Fibroblast of pulmonary artery (primary cell): Measurements from ENCODE around the gene MTIF3.

Source experiments
- DNase-seq: peaks from one replicate; pipeline ENCODE4 v3.0.0-alpha.2; 2010; ENCODE audit warnings: low read depth
- H3K4me3 ChIP-seq: replicated peaks from 2 replicates; pipeline ENCODE4 v1.5.1; 2011; ENCODE audit warnings: low read depth, mild to moderate bottlenecking, control low read depth, low read length, moderate library complexity
- TF ChIP-seq, protein P1 (sequence below): IDR thresholded peaks from 2 replicates; pipeline ENCODE4 v1.5.1; 2011; ENCODE audit warnings: mild to moderate bottlenecking, control low read depth, low read length, inconsistent platforms; ENCODE audit errors: missing control alignments

Gene MTIF3

DNA sequence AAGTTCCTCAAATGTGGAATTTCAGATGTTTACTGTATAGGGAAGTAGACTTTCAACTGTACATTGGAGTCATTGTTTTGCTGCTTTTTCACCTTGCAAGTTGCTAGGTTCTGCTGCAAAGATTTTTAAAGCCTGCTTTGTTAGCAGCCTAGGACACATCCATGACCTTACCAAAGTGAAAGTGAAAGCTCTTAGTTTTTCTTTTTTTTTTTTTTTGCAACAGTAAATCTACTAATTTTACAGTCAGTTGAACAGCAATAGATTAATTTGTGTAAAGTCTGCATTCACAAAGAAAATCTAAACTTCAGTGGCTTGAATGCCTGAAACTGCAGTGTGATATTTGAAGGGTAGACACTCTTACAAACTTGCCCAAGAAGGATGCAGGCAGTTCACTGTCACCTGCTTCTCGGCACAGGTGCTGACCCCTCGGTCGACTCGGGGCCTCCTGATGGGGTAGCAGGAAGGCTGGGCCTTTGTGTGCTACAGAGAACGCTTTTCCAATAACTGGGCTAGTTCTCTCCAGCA is 5.0 kb upstream of the MTIF3 start:
- peak overlapping the region; percentile 8 for H3K4me3 ChIP-seq
- DNase-seq, result no peak
- TF ChIP-seq, protein P1, sequence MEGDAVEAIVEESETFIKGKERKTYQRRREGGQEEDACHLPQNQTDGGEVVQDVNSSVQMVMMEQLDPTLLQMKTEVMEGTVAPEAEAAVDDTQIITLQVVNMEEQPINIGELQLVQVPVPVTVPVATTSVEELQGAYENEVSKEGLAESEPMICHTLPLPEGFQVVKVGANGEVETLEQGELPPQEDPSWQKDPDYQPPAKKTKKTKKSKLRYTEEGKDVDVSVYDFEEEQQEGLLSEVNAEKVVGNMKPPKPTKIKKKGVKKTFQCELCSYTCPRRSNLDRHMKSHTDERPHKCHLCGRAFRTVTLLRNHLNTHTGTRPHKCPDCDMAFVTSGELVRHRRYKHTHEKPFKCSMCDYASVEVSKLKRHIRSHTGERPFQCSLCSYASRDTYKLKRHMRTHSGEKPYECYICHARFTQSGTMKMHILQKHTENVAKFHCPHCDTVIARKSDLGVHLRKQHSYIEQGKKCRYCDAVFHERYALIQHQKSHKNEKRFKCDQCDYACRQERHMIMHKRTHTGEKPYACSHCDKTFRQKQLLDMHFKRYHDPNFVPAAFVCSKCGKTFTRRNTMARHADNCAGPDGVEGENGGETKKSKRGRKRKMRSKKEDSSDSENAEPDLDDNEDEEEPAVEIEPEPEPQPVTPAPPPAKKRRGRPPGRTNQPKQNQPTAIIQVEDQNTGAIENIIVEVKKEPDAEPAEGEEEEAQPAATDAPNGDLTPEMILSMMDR, result no peak

DNA sequence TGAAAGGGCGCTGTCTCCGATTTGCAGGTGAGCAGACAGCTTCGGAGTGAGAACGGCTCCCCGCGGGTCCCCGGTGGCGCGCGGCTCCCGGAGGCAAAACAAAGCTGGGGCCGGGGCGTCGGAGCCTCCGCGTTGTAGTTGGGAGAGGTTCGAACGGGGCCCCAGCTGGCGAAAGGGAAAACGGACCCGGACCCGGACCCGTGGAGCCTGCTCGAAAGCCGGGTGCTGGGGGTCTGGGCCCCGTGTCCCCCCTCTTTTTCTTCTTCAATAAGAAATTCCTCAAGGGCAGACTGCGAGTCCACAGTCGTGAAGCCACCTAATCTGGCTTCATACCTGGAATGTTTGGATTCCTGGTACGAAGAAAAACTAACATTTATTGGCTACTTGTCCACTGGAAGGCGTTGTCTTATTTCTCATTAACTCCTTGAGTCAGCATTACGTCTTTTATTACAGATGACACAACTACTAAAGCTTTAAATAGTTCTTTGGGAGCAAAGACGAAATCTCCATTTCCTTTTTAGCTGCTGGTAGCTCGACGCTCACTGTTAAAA is 632 bp upstream of the MTIF3 start:
- H3K4me3 ChIP-seq, result peak overlapping the region; percentile 82
- TF ChIP-seq, protein P1, result no peak
- peak; percentile 49 for DNase-seq

DNA sequence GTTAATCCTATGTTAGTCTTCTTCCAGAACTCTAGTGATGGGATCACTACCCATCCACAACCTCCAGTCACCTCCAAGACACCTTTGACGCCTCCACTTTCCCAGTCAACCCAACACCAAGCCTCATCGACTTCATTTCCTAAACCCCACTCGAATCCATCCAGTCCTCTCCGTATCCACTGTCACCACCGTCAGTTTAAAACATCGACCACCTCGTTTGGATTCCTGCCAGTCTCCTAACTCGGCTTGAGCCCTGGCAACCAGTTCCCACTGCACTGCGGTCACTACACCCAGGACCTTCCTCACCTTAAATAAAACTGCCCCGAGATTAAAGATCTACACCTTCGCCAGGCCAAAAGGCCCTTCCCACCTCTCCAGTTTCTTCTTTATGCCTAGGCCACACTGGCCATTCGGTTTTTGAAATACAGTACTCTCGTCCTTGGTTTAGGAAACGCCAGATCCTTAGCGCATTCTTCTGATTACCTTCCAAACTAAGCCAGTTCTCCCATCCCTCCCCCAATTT is 1.2 kb downstream of the MTIF3 start:
- peak overlapping the region; percentile 82 for H3K4me3 ChIP-seq
- TF ChIP-seq, protein P1, result no peak
- no peak for DNase-seq

DNA sequence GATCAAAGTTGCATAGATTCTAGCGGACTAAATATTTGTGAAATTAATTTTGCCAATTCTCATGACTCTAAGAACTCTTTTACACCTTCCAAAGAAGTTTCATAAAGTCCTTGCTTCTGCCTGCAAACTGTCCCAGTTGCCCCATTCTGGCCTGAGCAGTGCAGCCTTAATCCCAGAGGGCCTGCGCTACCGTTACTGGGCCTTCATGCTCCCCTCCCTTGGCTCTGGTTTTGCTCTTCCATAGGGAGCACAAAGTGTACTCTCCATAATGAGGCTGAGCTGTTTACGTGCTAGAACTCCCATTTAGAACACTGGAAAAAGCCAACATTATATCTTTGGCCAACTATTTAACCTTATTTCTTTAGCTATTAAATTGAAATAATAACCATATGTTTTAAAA is 2.1 kb downstream of the MTIF3 start:
- TF ChIP-seq, protein P1, result no peak
- no peak overlapping the region for H3K4me3 ChIP-seq
- DNase-seq, result no peak

DNA sequence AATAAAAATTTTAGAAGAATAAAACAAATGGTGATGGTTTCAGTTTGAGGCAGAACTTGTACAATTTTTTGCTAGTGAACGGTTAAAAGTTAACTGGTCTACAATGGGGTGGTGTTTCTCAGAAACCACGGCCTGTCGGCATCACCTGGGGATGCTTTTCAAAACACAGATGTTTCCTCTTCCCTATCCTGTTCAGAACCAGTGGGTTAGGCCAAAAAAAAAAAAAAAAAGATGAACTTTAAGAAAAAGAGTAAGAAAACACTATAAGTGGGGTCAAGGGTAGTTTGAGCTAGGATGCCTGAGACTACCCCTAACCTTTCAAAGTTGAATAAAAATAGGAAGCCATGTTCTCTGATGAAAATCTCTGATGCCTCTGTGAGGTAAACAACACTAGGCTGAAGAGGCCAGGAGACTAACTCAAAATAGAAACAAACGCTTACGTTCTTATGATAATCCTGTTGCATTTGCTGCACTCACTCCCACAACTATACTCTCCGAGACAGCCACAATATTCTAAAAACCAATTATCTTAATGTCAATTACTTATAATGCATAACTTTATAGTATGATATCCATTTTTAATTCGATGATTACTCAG is 3.3 kb downstream of the MTIF3 start:
- H3K4me3 ChIP-seq, result no peak overlapping the region
- no peak for DNase-seq

DNA sequence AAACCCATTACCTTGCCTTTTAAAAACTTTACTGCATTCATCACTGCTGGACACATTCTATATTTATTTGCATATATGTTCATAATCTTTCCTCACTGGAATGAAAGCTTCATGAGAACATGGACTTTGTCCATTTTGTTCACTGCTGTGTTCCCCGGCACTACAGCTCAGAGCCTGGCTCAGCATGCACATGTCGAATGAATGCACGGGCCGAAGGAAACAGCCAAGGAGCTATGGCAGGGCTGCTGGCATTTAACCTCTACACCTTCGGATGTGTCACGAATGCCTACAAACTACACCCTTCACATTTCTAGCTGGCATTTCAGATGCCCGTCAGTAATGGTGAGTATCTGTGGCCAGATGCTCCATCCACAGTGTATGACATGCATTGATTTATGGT is 7.6 kb downstream of the MTIF3 start:
- no peak for DNase-seq
- TF ChIP-seq, protein P1, result no peak
- H3K4me3 ChIP-seq, result no peak overlapping the region

More for the DNA sequence above, 3.3 kb downstream of the MTIF3 start:
- TF ChIP-seq, protein P1, result no peak
